Lung microvascular endothelial cell (primary cell): ENCODE results near the gene TSNAX. TPM values are rescaled to one million over a fixed set of nuclear protein-coding genes. Genes with fewer than 3 reads are reported as not detected.

Experiments used
- DNase-seq, 2 donors: peaks; one replicate each; pipeline versions ENCODE4 v3.0.0 to v3.0.0-alpha.2; 2010; ENCODE audit warnings: low read depth in 2 of 2
- total RNA-seq: library from RNA; depleted of rRNA; stranded (reverse); fragments of >200 nt; gene quantifications from 2 replicates; pipeline ENCODE4 v1.2.1, GENCODE V29; 2014

The TSNAX gene
- total RNA-seq, 1 donor from 2014 or later: 24.0 TPM

GRCh38 chr1:231518485-231519034 lies 9.9 kb upstream of the TSNAX start:
- DNase-seq: no peak

GRCh38 chr1:231519166-231519565 lies 9.3 kb upstream of the TSNAX start:
- DNase-seq: no peak

- no peak for DNase-seq
These were observed 6.4 kb upstream of the TSNAX start for GRCh38 chr1:231522038-231522437.

- no peak for DNase-seq
These were observed 5.4 kb upstream of the TSNAX start for GRCh38 chr1:231522931-231523642.

GRCh38 chr1:231523816-231524215 lies 4.7 kb upstream of the TSNAX start:
- no peak for DNase-seq

GRCh38 chr1:231526536-231526935 lies 1.9 kb upstream of the TSNAX start:
- no peak for DNase-seq

GRCh38 chr1:231527586-231528171 lies 790 bp upstream of the TSNAX start:
- DNase-seq: no peak

GRCh38 chr1:231533240-231533639 lies 4.8 kb downstream of the TSNAX start:
- no peak for DNase-seq

- no peak for DNase-seq
These were observed 6.3 kb downstream of the TSNAX start for GRCh38 chr1:231534703-231535159.

GRCh38 chr1:231536099-231536498 lies 7.6 kb downstream of the TSNAX start:
- DNase-seq: no peak

- DNase-seq: no peak
These were observed 12.4 kb downstream of the TSNAX start for GRCh38 chr1:231540847-231541246.

- DNase-seq: peak; percentile 18 to 35
These were observed 13.4 kb downstream of the TSNAX start for GRCh38 chr1:231541842-231542241.

GRCh38 chr1:231544943-231545592 lies 16.6 kb downstream of the TSNAX start:
- peak in 1 of 2 donors; percentile 47 for DNase-seq

GRCh38 chr1:231546693-231547092 lies 18.2 kb downstream of the TSNAX start:
- no peak for DNase-seq

GRCh38 chr1:231549733-231550447 lies 21.4 kb downstream of the TSNAX start:
- no peak for DNase-seq

GRCh38 chr1:231550448-231550781 lies 21.9 kb downstream of the TSNAX start:
- DNase-seq: peak; percentile 35 to 49

- peak; percentile 41 to 44 for DNase-seq
These were observed 24.9 kb downstream of the TSNAX start for GRCh38 chr1:231553320-231553719.

GRCh38 chr1:231554969-231555368 lies 26.5 kb downstream of the TSNAX start:
- no peak for DNase-seq

GRCh38 chr1:231557411-231557810 lies 28.9 kb downstream of the TSNAX start:
- DNase-seq: no peak

GRCh38 chr1:231557898-231558707 lies 29.6 kb downstream of the TSNAX start:
- no peak for DNase-seq

GRCh38 chr1:231558708-231559185 lies 30.3 kb downstream of the TSNAX start:
- DNase-seq: peak in 1 of 2 donors; percentile 44
